BJ (cell line): ENCODE results near the gene NLRC3. TPM values are rescaled to one million over a fixed set of nuclear protein-coding genes. Genes with fewer than 3 reads are reported as not detected.

Experiments used
- CTCF ChIA-PET: fragments of 350-600 bp; formaldehyde crosslinking; extraction: SDS; loops from one replicate; lab custom pipeline; 2021; ENCODE audit warnings: antibody characterized with exemption, inconsistent platforms; lab: Yijun Ruan, JAX
- POLR2A ChIA-PET: fragments of 300-600 bp; sonication (Branson Sonifier 250); formaldehyde crosslinking; extraction: SDS; loops from one replicate; lab custom pipeline; 2021; ENCODE audit warnings: antibody characterized with exemption; lab: Charles Lee
- DNase-seq: peaks from one replicate; pipeline ENCODE4 v3.0.0-alpha.2; 2011; ENCODE audit warnings: low read depth
- H3K27me3 ChIP-seq: 2 replicates; pipeline ENCODE4 v1.6.0; 2011; ENCODE audit warnings: low read length; ENCODE audit not compliant: control insufficient read depth, insufficient read depth
- H3K36me3 ChIP-seq: 2 replicates; pipeline ENCODE4 v1.5.1; 2011; ENCODE audit warnings: low read length; ENCODE audit not compliant: control insufficient read depth, insufficient read depth
- H3K4me3 ChIP-seq: 2 replicates; pipeline ENCODE4 v1.5.1; 2011; ENCODE audit warnings: low read depth, mild to moderate bottlenecking, control low read depth, low read length
- polyA minus RNA-seq: library from RNA; depleted of rRNA, polyadenylated mRNA; stranded (reverse); fragments of >200 nt; gene quantifications from 2 replicates; pipeline ENCODE4 v1.2.3, GENCODE V29; 2011; rRNA and poly(A)+ RNA removed
- polyA plus RNA-seq: library from polyadenylated mRNA; depleted of rRNA; stranded (reverse); fragments of >200 nt; gene quantifications from 2 replicates; pipeline ENCODE4 v1.2.3, GENCODE V29; 2011; rRNA removed
- TF ChIP-seq, protein P1 (sequence below): IDR thresholded peaks from 2 replicates; pipeline ENCODE4 v1.5.1; 2011; ENCODE audit warnings: low read depth, mild to moderate bottlenecking, control low read depth, inconsistent platforms, low read length, moderate library complexity; ENCODE audit not compliant: insufficient read depth

NLRC3 gene, protein sequence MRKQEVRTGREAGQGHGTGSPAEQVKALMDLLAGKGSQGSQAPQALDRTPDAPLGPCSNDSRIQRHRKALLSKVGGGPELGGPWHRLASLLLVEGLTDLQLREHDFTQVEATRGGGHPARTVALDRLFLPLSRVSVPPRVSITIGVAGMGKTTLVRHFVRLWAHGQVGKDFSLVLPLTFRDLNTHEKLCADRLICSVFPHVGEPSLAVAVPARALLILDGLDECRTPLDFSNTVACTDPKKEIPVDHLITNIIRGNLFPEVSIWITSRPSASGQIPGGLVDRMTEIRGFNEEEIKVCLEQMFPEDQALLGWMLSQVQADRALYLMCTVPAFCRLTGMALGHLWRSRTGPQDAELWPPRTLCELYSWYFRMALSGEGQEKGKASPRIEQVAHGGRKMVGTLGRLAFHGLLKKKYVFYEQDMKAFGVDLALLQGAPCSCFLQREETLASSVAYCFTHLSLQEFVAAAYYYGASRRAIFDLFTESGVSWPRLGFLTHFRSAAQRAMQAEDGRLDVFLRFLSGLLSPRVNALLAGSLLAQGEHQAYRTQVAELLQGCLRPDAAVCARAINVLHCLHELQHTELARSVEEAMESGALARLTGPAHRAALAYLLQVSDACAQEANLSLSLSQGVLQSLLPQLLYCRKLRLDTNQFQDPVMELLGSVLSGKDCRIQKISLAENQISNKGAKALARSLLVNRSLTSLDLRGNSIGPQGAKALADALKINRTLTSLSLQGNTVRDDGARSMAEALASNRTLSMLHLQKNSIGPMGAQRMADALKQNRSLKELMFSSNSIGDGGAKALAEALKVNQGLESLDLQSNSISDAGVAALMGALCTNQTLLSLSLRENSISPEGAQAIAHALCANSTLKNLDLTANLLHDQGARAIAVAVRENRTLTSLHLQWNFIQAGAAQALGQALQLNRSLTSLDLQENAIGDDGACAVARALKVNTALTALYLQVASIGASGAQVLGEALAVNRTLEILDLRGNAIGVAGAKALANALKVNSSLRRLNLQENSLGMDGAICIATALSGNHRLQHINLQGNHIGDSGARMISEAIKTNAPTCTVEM
- not detected in 2 replicates for polyA plus RNA-seq
- polyA minus RNA-seq = 0.05 TPM in 1 of 2 replicates, not detected in the other

DNA sequence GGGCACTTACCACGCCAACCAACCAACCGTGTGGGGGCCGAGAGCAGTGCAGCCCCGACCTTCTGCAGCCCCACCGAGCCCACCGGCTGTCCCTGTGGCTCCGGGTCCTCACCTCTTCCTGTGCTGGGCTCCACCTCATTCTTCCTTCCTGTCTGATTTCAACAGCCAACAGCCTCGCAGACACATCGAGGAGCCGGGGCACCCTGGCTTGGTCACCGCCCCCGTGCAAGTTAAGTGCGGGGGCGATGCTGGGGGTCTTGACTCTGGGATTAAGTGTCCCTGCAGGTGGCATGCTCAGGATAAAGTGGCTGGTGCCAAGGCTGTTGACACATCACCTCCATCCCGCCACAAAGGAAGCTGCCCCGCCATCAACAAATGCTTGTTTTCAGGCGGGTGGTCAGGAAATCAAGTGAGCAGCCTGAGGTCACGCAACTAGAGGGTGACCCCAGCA is at the start of gene NLRC3:
Gene NLRC3, minus strand, starts transcription at position 102 of the 451 bp plus-strand sequence. CDS start 12,367 bp downstream, outside the sequence.
- Histone ChIP-seq H3K27me3 (no peaks in the 10 kb centered on the region), H3K4me3 (no peak within 1 kb of the TSS), H3K36me3 (0 out of 2 replicates have a peak, but pooled peaks cover 2% of the 10 kb centered on the region)
- TF ChIP-seq, protein P1, sequence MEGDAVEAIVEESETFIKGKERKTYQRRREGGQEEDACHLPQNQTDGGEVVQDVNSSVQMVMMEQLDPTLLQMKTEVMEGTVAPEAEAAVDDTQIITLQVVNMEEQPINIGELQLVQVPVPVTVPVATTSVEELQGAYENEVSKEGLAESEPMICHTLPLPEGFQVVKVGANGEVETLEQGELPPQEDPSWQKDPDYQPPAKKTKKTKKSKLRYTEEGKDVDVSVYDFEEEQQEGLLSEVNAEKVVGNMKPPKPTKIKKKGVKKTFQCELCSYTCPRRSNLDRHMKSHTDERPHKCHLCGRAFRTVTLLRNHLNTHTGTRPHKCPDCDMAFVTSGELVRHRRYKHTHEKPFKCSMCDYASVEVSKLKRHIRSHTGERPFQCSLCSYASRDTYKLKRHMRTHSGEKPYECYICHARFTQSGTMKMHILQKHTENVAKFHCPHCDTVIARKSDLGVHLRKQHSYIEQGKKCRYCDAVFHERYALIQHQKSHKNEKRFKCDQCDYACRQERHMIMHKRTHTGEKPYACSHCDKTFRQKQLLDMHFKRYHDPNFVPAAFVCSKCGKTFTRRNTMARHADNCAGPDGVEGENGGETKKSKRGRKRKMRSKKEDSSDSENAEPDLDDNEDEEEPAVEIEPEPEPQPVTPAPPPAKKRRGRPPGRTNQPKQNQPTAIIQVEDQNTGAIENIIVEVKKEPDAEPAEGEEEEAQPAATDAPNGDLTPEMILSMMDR = no peak
- ChIA-PET POLR2A (no interaction called here), CTCF (no interaction called here)
- DNase-seq = no peak

DNA sequence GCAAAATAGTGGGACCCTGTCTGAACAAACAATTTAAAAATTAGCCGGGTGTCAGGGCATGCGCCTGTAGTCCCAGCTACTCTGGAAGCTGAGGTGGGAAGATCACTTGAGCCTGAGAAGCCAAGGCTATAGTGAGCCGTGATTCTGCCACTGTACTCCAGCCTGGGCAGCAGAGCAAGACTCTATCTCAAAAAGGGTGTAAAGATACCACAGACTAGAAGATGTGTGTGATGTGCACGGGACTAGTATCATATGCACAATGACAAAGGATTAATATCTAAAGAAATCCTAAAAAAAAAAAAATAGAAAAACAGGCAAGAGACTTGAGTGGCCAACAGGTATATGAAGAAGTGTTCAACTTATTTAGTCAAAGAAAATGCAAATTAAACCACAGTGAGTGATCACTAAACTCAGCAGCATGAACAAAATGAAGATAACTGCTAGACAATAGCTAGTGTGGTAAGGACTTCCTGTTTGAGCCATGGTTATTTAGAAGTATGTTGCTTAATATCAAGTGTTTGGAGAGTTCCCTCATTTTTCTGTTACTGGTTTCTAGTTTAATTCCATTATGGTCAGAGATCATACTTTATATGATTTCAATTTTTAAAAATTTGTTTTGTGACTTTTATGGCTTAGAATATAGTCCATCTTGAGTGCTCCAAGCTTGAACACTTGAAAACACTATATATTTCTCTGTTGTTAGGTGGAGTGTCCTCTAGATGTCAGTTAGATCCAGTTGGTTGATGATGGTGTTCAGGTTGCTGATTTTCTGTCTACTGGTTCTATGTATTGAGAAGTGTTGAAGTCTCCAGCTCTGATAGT is 48.9 kb upstream of the NLRC3 start:
- Histone ChIP-seq H3K4me3 (no peak overlapping the region), H3K27me3 (no peaks in the 10 kb centered on the region), H3K36me3 (no peaks in the 10 kb centered on the region; the same call in 1 of the 2 replicates)
- POLR2A ChIA-PET = no interaction called here
- TF ChIP-seq, protein P1 = no peak
- CTCF ChIA-PET = interaction anchor here (0.6 kb wide), 1 partner anchor 252 kb away, joined by 3 read pairs; no protein-coding TSS in a partner anchor
- no peak for DNase-seq

DNA sequence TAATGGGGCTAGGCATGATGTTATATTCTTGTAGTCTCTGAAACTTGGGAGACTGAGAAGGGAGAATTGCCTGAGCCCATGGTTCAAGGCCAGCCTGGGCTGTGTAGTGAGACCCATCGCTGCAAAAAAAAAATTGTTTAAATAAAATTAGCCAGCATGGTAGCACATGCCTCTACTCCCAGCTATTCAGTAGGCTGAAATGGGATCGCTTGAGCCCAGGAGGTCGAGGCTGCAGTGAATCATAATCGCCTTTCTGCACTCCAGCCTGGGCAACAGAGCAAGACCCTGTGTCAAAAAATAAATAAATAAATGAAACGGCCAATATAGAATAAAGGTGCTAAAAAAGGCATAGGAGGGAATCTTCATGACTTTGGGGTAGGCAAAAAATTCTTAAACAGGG is 48.1 kb upstream of the NLRC3 start:
- ChIA-PET CTCF (interaction anchor here (0.9 kb wide), 1 partner anchor 11 kb away, joined by 4 read pairs; no protein-coding TSS in a partner anchor), POLR2A (no interaction called here)
- TF ChIP-seq, protein P1 = no peak
- Histone ChIP-seq H3K27me3 (no peaks in the 10 kb centered on the region), H3K36me3 (no peaks in the 10 kb centered on the region; the same call in 1 of the 2 replicates), H3K4me3 (no peak overlapping the region)
- no peak for DNase-seq

DNA sequence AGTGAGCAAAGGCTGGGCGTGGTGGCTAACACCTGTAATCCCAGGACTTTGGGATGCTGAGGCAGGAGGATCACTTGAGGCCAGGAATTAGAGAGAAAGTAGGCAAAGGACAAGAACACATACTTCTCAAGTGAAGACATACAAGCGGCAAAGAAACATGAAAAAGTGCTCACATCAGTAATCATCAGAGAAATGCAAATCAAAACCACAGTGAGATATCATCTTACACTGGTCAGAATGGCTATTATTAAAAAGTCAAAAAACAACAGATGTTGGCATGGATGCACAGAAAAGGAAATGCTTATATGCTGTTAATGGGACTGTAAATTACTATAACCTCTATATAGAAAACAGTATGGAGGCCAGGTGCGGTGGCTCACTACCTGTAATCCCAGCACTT is 46.4 kb upstream of the NLRC3 start:
- ChIA-PET POLR2A (no interaction called here), CTCF (interaction anchor here (0.6 kb wide), 1 partner anchor 26 kb away, joined by 3 read pairs; no protein-coding TSS in a partner anchor)
- Histone ChIP-seq H3K4me3 (no peak overlapping the region), H3K36me3 (no peaks in the 10 kb centered on the region; the same call in 1 of the 2 replicates), H3K27me3 (no peaks in the 10 kb centered on the region)
- no peak for DNase-seq
- TF ChIP-seq, protein P1 = no peak
